Aorta (tissue), 5 donors: Measurements from ENCODE around the gene NKAIN2. TPM values are rescaled to one million over a fixed set of nuclear protein-coding genes. Genes with fewer than 3 reads are reported as not detected.
"Not testable (repeated sequence)": the region's sequence is repeated elsewhere in the genome, so short reads cannot be mapped to it uniquely, and the experiment has no call there.

Experiments
- ATAC-seq: fragments of 200-7000 bp; cut with Tn5 transposase; one replicate; pipeline ENCODE4 v1.9.1; 2022; ENCODE audit warnings: moderate library complexity; ENCODE audit not compliant: low FRiP score
- DNase-seq, 2 donors: peaks; one replicate each; pipeline ENCODE4 v3.0.0-alpha.2; 2020
- H3K27ac ChIP-seq, 2 donors: one replicate each; pipeline ENCODE4 v1.5.1; 2013; ENCODE audit warnings: low read length in 2 of 2, mild to moderate bottlenecking in 2 of 2, moderate library complexity in 2 of 2, control low read depth in 1 of 2, inconsistent platforms in 1 of 2, low read depth in 1 of 2
- H3K27me3 ChIP-seq, 2 donors: one replicate each; pipeline ENCODE4 v1.6.1; 2013; ENCODE audit warnings: control low read depth in 1 of 2, low read length in 1 of 2, mild to moderate bottlenecking in 1 of 2, moderate library complexity in 1 of 2; ENCODE audit not compliant: insufficient read depth in 2 of 2, control insufficient read depth in 1 of 2
- H3K36me3 ChIP-seq, 2 donors: one replicate each; pipeline ENCODE4 v1.6.1; 2013; ENCODE audit warnings: control low read depth in 1 of 2, low read length in 1 of 2, mild to moderate bottlenecking in 1 of 2; ENCODE audit not compliant: insufficient read depth in 2 of 2, control insufficient read depth in 1 of 2
- H3K4me1 ChIP-seq, 2 donors: one replicate each; pipeline ENCODE4 v1.6.1; 2013; ENCODE audit warnings: low read length in 2 of 2, control low read depth in 1 of 2, mild to moderate bottlenecking in 1 of 2, moderate library complexity in 1 of 2; ENCODE audit not compliant: insufficient read depth in 2 of 2, control insufficient read depth in 1 of 2
- H3K4me3 ChIP-seq, 2 donors: one replicate each; pipeline ENCODE4 v1.5.1; 2013; ENCODE audit warnings: low read length in 2 of 2, control low read depth in 1 of 2, mild to moderate bottlenecking in 1 of 2
- H3K9me3 ChIP-seq: one replicate; pipeline ENCODE4 v1.6.1; 2013; ENCODE audit warnings: mild to moderate bottlenecking, low read length; ENCODE audit not compliant: control insufficient read depth
- WGBS, 2 donors: extraction: QIAGEN DNeasy Blood & Tissue Kit; methylation state at CpG; one replicate each; pipeline ENCODE4 v1.1.7; 2013; 5-methylcytosine and 5-hydroxymethylcytosine counted together
- intact Hi-C, 2 donors: fragments of 100-400 bp; cut with DNase I; formaldehyde crosslinking; loops; one replicate each; pipeline versions ENCODE4 v1.14.2 to v1.15.0; 2022
- polyA plus RNA-seq, 2 donors: library from polyadenylated mRNA; stranded (reverse); fragments of 200-250 nt; gene quantifications; one replicate each; pipeline ENCODE4 v1.2.3, GENCODE V29; 2013
- total RNA-seq, 2 donors: library from RNA; stranded (reverse); fragmentation: NEBNext Ultra II Directional; extraction: Animal tissue kit (Norgen Biotek cat#: 25700); gene quantifications; one replicate each; pipeline ENCODE4 v1.2.1, GENCODE V29; 2021
- donor health status: healthy with polysubstance abuse.
- donor health status: Bipolar disorder and iron deficiency.
- donor health status: DM: no; HTN: no; CAD: no.
- donor health status: DM: no; HTN: no; CAD: no.
- donor health status: DM: yes; HTN: yes; CAD: no.

The NKAIN2 gene
- total and polyA plus RNA-seq, 4 donors = 1.4 to 1.9 TPM; not detected in 2

GRCh38 chr6:123904228-123904627 is 100.6 kb downstream of the NKAIN2 start:
- Histone ChIP-seq H3K9me3 (peaks cover under 1% of the 10 kb centered on the region), H3K27me3 (no peaks in the 10 kb centered on the region), H3K36me3 (no peaks in the 10 kb centered on the region), H3K4me3 (no peak overlapping the region), H3K27ac (no peak overlapping the region), H3K4me1 (no peaks in the 10 kb centered on the region)
- ATAC-seq = no peak
- 86 to 87% methylated on average over 2 of the region's 2 CpGs for WGBS, 2 donors
- no peak for DNase-seq
- intact Hi-C loops = no loop called here

- no peak overlapping the region for H3K27ac ChIP-seq
- no peaks in the 10 kb centered on the region for H3K36me3 ChIP-seq
- DNase-seq (no peak), ATAC-seq (no peak)
- no peaks in the 10 kb centered on the region for H3K4me1 ChIP-seq
- H3K27me3 ChIP-seq = no peaks in the 10 kb centered on the region
- intact Hi-C loops = no loop called here
- 84 to 98% methylated on average over 2 of the region's 2 CpGs for WGBS, 2 donors
- peaks cover 1% of the 10 kb centered on the region for H3K9me3 ChIP-seq
- H3K4me3 ChIP-seq = no peak overlapping the region
These were observed 105.1 kb downstream of the NKAIN2 start for GRCh38 chr6:123908797-123909196.

GRCh38 chr6:123909989-123910388 is 106.3 kb downstream of the NKAIN2 start:
- intact Hi-C loops = no loop called here
- H3K27me3 ChIP-seq = no peaks in the 10 kb centered on the region

GRCh38 chr6:123913863-123914262 is 110.2 kb downstream of the NKAIN2 start:
- WGBS, 2 donors = 79 to 86% methylated on average over 1 of the region's 1 CpG
- DNase-seq = no peak
- H3K27ac ChIP-seq = no peak overlapping the region
- no peaks in the 10 kb centered on the region for H3K4me1 ChIP-seq
- no peak overlapping the region for H3K4me3 ChIP-seq
- ATAC-seq = no peak
- intact Hi-C loops = no loop called here
- peaks cover 1% of the 10 kb centered on the region for H3K9me3 ChIP-seq
- no peaks in the 10 kb centered on the region for H3K27me3 ChIP-seq
- no peaks in the 10 kb centered on the region for H3K36me3 ChIP-seq

More at GRCh38 chr6:123909989-123910388, 106.3 kb downstream of the NKAIN2 start:
- WGBS, 2 donors = 49 to 50% methylated on average over 2 of the region's 2 CpGs
- ATAC-seq (no peak), DNase-seq (no peak)
- Histone ChIP-seq H3K27ac (no peak overlapping the region), H3K4me3 (no peak overlapping the region), H3K4me1 (no peaks in the 10 kb centered on the region), H3K36me3 (no peaks in the 10 kb centered on the region), H3K9me3 (peaks cover 1% of the 10 kb centered on the region)

- ATAC-seq, H3K36me3 ChIP-seq, H3K27ac ChIP-seq, DNase-seq, H3K9me3 ChIP-seq, H3K4me3 ChIP-seq, H3K4me1 ChIP-seq, H3K27me3 ChIP-seq, intact Hi-C loops: not testable (repeated sequence)
- 94 to 96% methylated on average over 1 of the region's 3 CpGs for WGBS, 2 donors
These were observed 119.7 kb downstream of the NKAIN2 start for GRCh38 chr6:123923379-123923778.

GRCh38 chr6:123925350-123925749 is 121.7 kb downstream of the NKAIN2 start:
- intact Hi-C loops = no loop called here
- 49 to 61% methylated on average over 1 of the region's 1 CpG for WGBS, 2 donors
- Histone ChIP-seq H3K27ac (no peak overlapping the region), H3K9me3 (no peaks in the 10 kb centered on the region), H3K36me3 (no peaks in the 10 kb centered on the region), H3K4me3 (no peak overlapping the region), H3K4me1 (no peaks in the 10 kb centered on the region), H3K27me3 (no peaks in the 10 kb centered on the region)
- DNase-seq (no peak), ATAC-seq (no peak)

GRCh38 chr6:123925842-123926399 is 122.3 kb downstream of the NKAIN2 start:
- WGBS, 2 donors = 89 to 91% methylated on average over 1 of the region's 1 CpG
- no peak for ATAC-seq
- Histone ChIP-seq H3K4me3 (no peak overlapping the region), H3K4me1 (no peaks in the 10 kb centered on the region), H3K27ac (no peak overlapping the region), H3K36me3 (no peaks in the 10 kb centered on the region), H3K27me3 (no peaks in the 10 kb centered on the region), H3K9me3 (no peaks in the 10 kb centered on the region)
- intact Hi-C loops = no loop called here
- no peak for DNase-seq

GRCh38 chr6:123928529-123928928 is 124.9 kb downstream of the NKAIN2 start:
- ATAC-seq (no peak), DNase-seq (no peak)
- intact Hi-C loops = no loop called here
- H3K4me3 ChIP-seq = no peak overlapping the region
- no peaks in the 10 kb centered on the region for H3K36me3 ChIP-seq
- 13 to 16% methylated on average over 1 of the region's 1 CpG for WGBS, 2 donors
- H3K27ac ChIP-seq = no peak overlapping the region
- H3K9me3 ChIP-seq = peaks cover under 1% of the 10 kb centered on the region
- no peaks in the 10 kb centered on the region for H3K4me1 ChIP-seq
- no peaks in the 10 kb centered on the region for H3K27me3 ChIP-seq

GRCh38 chr6:123931928-123932327 is 128.3 kb downstream of the NKAIN2 start:
- H3K36me3 ChIP-seq = no peaks in the 10 kb centered on the region
- no peaks in the 10 kb centered on the region for H3K4me1 ChIP-seq
- ATAC-seq (no peak), DNase-seq (no peak)
- H3K27me3 ChIP-seq = no peaks in the 10 kb centered on the region
- H3K27ac ChIP-seq = no peak overlapping the region
- peaks cover 1% of the 10 kb centered on the region for H3K9me3 ChIP-seq
- 74 to 77% methylated on average over 3 of the region's 3 CpGs for WGBS, 2 donors
- no peak overlapping the region for H3K4me3 ChIP-seq
- intact Hi-C loops = no loop called here
